Measurements from ENCODE around the gene UROS.

UROS gene

DNA sequence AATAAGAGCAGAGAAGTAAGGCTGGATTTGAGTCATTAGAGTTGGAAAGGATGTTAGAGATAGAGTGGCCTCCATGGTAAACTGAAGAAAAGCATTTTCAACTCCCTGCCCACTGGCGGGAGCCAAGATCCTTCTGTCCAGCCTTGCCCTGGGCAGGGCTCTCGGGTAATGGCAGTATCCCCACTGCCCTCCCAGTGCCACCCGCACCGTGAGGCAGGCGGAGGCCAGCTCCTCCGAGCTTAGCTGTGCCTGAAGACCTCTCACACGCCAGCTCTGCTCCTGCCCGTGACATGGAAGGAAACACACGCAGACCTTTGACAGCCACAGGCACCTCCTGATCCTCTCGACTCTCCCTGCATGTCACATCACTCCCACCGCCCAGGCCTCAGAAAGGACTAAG lies 22.6 kb upstream of the UROS start:
- TF ChIP-seq GATA3 (IDR thresholded peaks at IDR 0.05; ENCODE audit: low read depth, low read length), result no peak
- TF ChIP-seq GATA2 (IDR thresholded peaks at IDR 0.05; ENCODE audit: low read depth, low read length), result no peak

DNA sequence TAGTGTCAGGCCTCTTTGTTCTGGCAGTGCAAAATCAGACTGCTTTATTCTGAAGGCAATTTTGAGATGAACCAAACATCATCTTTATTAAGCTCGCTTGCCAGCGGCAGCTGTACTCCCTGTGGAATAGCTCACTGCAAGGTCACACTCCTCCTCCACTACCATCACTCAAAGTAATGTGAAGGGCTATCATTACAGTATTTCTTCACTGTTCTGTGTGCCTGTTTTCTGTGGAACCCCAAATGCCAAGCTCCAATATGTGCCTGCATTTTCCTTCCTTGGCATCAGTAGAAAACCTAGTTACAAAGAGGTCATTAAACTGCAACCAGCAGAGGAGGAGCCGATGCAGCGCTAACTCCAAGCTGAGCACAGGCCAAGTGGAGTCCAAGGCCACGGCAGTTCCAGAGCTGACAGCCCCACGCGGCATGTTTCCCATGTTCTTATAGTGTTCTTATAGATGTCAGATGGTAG lies 21.7 kb upstream of the UROS start:
- no peak for TF ChIP-seq GATA3 (IDR thresholded peaks at IDR 0.05; ENCODE audit: low read depth, low read length)
- TF ChIP-seq GATA2 (IDR thresholded peaks at IDR 0.05; ENCODE audit: low read depth, low read length), result no peak

DNA sequence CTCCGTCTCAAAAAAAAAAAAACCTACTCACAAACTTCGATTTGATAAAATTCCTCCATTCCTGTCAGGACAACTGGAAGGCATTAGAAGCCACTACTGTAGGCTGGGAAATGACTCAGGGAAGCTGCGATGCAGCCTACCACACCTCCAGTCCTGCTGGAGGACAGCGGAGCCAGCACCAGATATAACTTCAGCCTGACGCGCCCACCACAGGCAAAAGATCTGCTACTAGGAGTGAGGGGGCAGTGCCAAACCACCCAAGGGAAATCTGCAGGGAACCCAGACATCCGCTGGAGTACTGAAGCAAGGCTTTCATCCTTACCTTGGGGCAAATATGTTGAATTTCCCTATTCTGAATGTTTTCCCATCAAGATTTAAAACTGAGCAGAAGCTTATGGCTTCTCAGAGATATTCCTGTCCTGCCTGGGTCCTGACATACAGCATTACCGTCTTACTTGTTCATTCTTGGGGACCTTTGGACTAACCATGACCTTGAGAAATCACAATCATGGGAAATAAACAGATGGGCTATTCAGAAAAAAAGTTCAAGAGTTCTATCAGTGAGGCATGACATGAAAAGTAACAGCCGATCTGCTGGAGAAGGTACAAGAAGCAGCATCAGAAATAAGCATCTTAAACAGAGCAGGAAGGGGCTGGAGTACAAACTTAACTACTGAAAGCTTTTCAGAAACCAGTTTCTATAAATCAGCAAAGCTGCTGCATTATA lies 20.7 kb upstream of the UROS start:
- TF ChIP-seq GATA3 (IDR thresholded peaks at IDR 0.05; ENCODE audit: low read depth, low read length) (no peak), GATA2 (IDR thresholded peaks at IDR 0.05; ENCODE audit: low read depth, low read length) (no peak)

DNA sequence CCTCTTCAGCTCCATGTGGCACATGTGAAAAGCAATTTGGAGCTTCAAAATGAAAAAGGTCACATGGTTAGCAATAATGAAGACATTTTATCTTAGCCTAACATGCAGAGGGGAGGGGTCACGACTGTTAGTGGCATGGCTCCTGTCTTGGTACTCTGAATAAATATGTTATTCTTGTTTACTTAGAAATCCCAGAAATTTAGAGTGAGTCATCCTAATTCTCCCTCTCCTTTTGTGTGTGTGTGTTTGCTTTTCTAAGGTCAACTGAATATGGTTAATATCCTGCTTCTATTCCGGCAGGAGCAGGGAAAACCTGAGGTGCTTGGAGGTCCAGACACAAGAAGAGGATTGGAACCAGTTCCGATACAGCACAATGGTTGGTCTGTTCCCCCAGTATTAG lies 17.9 kb upstream of the UROS start:
- TF ChIP-seq GATA2 (IDR thresholded peaks at IDR 0.05; ENCODE audit: low read depth, low read length) (no peak), GATA3 (IDR thresholded peaks at IDR 0.05; ENCODE audit: low read depth, low read length) (no peak)

DNA sequence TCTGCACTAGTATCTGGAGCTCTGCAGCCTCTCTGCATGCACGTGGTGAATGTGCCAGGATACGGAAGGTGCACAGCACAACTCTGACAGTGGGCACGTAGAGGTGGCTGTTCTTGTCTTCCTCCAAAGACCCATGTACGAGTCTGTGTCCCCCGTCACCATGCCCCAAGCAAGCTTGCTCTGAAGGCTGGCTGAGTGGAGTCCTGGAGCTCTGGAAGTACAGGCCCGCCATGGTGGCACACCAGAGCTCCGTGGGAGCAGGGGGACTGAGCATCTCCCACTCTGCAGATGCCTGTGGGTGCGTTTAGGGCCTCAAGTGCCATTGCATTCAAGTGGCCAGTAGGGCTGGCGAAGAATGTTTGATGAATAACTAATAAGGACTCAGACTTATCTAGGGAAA lies 17.3 kb upstream of the UROS start:
- no peak for TF ChIP-seq GATA3 (IDR thresholded peaks at IDR 0.05; ENCODE audit: low read depth, low read length)
- TF ChIP-seq GATA2 (IDR thresholded peaks at IDR 0.05; ENCODE audit: low read depth, low read length), result no peak

DNA sequence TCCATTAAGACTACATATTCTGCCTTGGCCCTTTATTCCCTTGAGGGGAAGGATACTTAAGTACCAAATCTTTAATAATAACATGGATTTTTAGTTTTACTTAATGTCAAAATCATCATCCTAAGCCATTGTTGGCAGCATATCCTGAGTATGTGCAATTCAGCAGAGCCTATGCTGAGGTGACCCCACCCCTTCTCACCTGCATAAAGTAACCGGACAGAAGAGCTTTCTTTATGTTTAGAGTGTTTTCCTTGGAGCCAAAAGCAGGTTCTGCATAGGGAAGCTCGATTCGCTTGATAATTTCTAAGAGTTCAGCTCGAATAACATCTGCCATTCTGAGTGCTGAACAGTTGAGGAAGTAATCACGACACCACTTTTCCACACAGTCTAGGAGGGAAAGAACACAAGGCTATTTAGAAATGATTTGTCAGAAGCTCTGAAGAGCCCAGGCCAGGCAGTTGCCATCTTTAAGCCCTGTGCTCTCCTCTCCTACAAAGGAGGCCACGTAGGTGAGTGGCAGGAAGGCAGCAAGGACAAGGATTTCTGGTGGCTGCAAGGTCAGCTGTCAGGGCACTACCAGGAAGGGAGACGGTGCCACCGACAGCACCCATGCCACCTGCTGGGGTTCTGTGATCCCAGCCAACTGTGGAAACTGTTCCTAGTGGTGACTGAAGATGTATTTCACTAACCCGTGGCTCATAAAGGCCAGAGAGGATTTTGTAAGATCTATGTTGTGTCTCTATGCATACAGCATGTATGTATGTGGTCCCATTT lies 15.9 kb upstream of the UROS start:
- no peak for TF ChIP-seq GATA3 (IDR thresholded peaks at IDR 0.05; ENCODE audit: low read depth, low read length)
- TF ChIP-seq GATA2 (IDR thresholded peaks at IDR 0.05; ENCODE audit: low read depth, low read length), result no peak

DNA sequence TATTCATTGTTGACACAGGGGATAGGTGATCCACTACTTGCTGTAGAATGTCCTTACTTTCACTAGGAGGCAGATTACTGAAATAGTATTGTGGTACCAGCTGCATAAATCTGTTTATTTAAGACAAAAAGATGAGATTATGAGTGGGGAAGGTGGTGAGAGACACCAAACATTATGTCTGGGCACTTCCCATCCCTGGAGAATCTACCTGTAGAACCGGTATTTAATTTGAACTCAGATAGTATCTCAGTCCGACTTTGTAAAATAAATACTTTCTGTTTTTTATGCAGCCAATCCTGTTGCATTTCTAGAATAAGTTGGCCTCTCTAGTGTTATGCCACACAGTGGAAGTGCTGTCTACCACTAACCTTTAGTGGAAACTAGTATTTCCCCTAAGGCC lies 13.7 kb upstream of the UROS start:
- no peak for TF ChIP-seq GATA3 (IDR thresholded peaks at IDR 0.05; ENCODE audit: low read depth, low read length)
- TF ChIP-seq GATA2 (IDR thresholded peaks at IDR 0.05; ENCODE audit: low read depth, low read length), result no peak

DNA sequence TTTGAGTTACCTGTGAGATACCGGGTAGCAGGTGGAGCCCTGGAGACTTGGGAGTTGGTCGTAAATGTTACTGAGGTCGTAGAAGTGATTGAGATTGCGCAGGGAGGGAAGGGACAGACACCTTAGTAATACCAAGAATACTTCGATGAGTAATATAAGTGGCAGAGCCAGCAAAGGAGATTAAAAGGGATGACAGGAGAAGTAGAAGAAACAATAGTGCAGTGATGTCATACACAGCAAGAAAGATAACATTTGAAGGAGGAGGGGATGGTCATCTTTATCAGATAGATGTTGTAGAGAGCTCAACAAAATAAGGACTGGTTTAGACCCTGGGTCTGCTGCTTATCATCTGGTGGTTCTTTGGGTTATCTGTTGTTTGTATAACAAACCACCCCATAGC lies 5.3 kb upstream of the UROS start:
- TF ChIP-seq GATA3 (IDR thresholded peaks at IDR 0.05; ENCODE audit: low read depth, low read length), result no peak
- TF ChIP-seq GATA2 (IDR thresholded peaks at IDR 0.05; ENCODE audit: low read depth, low read length), result no peak

DNA sequence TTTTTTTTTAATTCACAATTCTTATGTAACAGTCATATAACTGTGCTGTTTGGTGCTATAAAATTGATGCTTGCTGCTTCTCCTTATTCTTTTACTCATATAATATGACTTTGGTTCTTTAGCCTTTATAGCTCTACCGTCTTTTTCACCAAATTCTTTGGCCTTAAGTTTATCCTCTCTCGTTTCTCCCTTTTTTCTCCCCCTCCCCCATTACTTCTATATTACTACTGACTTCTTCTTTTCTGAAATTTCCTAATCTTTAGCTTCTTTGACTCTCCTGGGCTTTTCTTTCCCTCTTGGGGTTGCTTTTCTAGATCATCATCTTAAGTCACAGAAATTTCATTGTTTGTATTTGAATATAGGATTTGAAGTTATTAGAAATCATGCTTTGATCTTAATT lies 4.1 kb upstream of the UROS start:
- no peak for TF ChIP-seq GATA2 (IDR thresholded peaks at IDR 0.05; ENCODE audit: low read depth, low read length)
- no peak for TF ChIP-seq GATA3 (IDR thresholded peaks at IDR 0.05; ENCODE audit: low read depth, low read length)

DNA sequence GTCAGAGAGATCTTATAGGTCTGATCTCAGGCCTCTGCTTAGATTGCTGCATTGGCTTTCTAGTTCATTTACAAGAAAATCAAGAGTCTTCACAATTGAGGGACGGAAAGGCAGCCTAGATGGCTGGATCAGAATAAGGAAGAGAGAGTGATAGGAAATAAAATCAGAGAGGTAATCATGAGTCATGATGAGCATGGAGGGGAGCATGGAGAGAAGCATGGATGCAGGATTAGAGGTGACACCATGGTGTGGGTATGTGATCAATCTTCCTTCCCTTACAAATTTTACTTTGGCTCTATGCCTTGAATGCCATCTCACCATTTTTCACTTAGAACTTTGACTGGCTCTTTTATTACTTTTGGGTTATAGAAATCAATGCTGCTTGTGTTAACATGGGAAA lies 1.7 kb upstream of the UROS start:
- TF ChIP-seq GATA2 (IDR thresholded peaks at IDR 0.05; ENCODE audit: low read depth, low read length), result no peak
- no peak for TF ChIP-seq GATA3 (IDR thresholded peaks at IDR 0.05; ENCODE audit: low read depth, low read length)

DNA sequence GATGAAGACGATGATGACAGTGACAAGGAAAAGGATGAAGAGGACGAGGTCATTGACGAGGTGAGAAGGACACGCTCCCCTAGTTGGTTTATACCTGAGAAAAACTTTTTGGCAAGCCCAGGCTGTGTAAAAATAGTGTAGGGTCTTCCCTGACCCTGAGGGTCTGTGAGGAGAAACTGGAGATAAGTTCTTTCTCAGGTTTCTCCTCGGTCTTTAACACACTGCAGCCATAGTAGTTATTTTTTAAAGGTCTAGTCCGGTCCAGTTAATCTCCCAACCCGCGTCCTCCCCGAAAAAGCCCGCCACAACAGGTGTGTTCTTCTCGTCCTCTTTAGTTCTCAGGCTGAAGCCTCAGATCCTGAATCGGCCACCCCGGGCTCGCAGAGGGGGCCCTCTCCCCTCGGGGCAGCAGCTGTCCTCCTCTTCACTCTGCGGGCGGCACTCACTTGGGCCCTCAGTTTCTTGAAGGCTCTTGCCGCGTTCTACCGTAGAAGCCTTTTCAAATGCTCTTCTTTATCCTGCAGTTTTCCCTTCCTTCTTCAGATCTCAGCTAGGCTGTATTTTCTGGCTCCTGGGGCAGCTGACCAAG lies 699 bp upstream of the UROS start:
- no peak for TF ChIP-seq GATA3 (IDR thresholded peaks at IDR 0.05; ENCODE audit: low read depth, low read length)
- no peak for TF ChIP-seq GATA2 (IDR thresholded peaks at IDR 0.05; ENCODE audit: low read depth, low read length)

DNA sequence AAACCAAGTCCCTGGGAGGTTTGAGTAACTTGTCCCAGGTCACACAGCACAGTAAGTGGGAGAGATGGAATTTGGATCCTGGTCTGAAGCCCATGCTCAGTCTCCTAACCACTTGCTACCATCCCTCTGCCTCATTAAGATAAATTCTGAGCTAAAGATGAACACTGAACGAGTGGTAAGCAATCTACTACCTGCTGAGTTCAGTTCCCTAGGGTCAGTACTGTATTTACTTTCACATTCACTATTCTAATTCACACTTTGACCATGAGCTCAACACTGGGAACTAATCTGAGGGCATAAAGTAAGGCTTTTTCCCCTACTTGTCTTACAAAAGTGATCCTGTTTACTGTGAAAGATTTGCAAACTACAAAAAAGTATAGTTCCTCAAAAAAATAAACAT lies 2.4 kb downstream of the UROS start:
- TF ChIP-seq GATA2 (IDR thresholded peaks at IDR 0.05; ENCODE audit: low read depth, low read length) (no peak), GATA3 (IDR thresholded peaks at IDR 0.05; ENCODE audit: low read depth, low read length) (no peak)

DNA sequence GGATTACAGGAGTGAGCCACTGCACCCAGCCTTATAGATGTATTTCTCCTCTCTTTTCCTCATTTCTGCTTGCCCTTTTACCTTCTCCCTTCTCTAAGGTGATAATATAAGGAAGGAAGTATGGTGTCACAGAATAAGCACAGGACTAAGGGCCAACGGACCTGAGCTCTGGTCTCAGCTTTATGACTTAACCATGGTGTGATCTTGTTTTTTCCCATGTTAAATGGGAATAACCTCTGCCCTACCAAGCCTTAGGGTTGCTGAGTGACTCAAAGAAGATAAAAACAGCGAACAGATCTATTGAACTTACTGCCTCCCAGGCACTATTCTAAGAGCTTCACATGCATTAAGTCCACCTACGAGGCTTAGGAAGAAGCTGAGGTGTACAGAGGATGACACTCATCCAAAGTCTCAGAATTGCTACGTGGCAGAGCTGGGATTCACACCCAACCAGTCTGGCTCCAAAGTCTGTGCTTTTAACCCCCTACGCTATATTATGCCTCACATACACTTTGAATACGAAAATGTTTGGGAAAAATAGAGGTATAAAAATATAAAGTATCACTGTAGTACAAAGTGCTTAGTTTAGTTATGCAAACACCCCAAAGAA lies 5.6 kb downstream of the UROS start:
- TF ChIP-seq GATA2 (IDR thresholded peaks at IDR 0.05; ENCODE audit: low read depth, low read length) (no peak), GATA3 (IDR thresholded peaks at IDR 0.05; ENCODE audit: low read depth, low read length) (no peak)

DNA sequence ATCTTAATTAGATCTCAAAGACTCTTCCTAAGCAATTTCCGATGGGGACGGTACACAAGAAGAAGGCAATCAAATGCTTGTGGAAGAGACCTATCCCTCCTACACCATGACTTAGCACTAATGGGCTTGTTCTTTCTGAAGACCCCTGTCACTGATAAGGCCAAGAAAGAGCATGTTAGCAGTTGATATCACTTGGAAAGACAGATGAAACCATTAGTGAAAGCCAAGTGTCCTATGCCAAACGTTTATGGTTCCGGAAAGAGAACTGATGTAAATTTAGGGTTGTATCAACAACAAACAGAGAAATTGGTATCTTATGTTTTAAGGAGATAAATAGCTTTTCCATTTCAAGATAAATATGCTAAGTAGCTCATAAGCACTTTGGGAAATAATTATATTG lies 6.5 kb downstream of the UROS start:
- TF ChIP-seq GATA3 (IDR thresholded peaks at IDR 0.05; ENCODE audit: low read depth, low read length) (no peak), GATA2 (IDR thresholded peaks at IDR 0.05; ENCODE audit: low read depth, low read length) (no peak)

All from SH-SY5Y (cell line).